ENCODE measurements around the gene ABLIM2.
A peak's percentile ranks its signal among the peaks of the same experiment; 100 is the strongest.

Gene ABLIM2

DNA sequence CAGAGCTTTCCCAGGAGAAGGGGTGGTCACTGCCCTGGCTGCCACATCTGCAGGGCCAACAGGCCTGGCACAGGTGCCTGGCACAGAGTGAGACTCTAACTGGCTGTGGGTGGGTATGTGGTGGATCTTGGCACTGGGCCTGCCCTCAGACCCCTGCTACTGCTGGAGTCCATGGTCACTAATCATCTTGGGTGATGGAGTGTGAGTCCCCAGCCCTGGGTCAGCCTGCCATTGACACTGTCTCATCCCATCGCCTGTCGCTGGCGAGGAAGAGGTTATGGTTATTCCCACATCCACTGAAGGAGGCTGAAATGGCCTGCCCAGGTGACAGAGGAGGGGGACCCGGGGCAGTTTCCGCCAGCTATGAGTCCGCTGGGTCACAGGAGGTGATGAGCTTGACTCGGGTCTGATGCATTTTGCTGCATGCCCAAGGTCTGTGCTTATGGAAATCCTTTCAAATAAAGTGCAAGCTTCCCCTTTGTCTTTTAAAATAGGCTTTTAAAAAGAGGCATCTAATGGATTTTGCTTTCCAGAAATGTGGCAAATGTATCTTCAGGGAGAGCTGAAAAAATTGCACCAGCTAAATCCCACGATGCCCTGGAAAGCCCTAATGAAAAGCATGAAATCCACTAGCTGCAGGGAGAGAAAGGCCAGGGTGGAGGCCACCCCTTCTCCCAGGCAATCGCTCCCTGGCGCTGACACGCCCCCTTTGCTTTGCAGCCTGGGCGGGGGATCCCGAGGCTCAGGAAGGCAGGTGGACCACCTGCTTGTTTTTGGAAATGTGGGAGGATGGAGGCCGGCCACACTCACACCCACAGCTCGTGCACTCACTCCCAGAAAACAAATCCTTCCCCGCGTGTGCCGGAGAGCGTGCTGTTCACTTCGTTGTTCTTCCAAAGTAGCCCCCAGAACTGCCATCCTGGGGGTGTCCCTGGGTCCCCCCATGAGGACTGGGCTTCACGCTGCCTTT, 54.9 kb downstream of the ABLIM2 start:
- TF ChIP-seq, protein P1, sequence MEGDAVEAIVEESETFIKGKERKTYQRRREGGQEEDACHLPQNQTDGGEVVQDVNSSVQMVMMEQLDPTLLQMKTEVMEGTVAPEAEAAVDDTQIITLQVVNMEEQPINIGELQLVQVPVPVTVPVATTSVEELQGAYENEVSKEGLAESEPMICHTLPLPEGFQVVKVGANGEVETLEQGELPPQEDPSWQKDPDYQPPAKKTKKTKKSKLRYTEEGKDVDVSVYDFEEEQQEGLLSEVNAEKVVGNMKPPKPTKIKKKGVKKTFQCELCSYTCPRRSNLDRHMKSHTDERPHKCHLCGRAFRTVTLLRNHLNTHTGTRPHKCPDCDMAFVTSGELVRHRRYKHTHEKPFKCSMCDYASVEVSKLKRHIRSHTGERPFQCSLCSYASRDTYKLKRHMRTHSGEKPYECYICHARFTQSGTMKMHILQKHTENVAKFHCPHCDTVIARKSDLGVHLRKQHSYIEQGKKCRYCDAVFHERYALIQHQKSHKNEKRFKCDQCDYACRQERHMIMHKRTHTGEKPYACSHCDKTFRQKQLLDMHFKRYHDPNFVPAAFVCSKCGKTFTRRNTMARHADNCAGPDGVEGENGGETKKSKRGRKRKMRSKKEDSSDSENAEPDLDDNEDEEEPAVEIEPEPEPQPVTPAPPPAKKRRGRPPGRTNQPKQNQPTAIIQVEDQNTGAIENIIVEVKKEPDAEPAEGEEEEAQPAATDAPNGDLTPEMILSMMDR (conservative IDR thresholded peaks at IDR 0.05; ENCODE audit: control insufficient read depth, insufficient read depth, low read depth, low read length): no peak
- no peak overlapping the region for H3K4me3 ChIP-seq (ENCODE audit: control insufficient read depth, low read depth, low read length)
- no peak for DNase-seq (ENCODE audit: low read depth)

DNA sequence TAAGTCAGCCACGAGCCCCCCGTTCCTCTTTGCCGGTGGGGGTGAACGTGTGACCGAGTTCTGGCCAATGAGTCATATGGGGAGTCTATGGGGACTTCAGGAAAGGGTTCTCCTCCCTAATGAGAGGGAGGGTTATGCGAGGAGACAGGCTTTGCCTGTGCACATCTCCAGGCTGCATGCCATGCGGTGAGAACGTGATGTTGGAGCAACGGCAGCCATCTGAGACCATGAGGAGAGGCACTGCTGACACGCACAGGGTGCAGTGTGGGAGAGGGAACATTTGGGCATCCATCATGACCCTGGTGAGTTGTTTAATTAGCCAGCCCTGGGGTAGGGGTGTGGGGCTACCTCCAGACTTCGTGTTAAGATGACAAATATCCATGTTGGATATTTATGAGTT, 55.8 kb downstream of the ABLIM2 start:
- DNase-seq (ENCODE audit: low read depth): no peak
- TF ChIP-seq, protein P1 (conservative IDR thresholded peaks at IDR 0.05; ENCODE audit: control insufficient read depth, insufficient read depth, low read depth, low read length): no peak
- no peak overlapping the region for H3K4me3 ChIP-seq (ENCODE audit: control insufficient read depth, low read depth, low read length)

DNA sequence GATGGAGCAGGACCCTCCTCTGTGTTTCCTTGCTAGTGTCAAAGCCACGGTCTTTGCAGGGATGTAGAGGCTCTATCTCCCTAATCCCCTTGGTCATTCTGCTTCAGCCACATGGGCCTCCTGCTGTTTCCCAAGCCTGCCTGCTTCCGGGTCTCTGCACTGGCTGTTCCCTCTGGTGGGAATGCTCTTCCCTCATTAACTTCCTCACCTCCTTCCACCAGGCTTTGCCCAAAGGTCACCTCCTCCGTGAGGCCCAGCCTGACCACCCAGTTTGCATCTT, 56.6 kb downstream of the ABLIM2 start:
- no peak for DNase-seq (ENCODE audit: low read depth)
- TF ChIP-seq, protein P1 (conservative IDR thresholded peaks at IDR 0.05; ENCODE audit: control insufficient read depth, insufficient read depth, low read depth, low read length): no peak
- H3K4me3 ChIP-seq (ENCODE audit: control insufficient read depth, low read depth, low read length): no peak overlapping the region

DNA sequence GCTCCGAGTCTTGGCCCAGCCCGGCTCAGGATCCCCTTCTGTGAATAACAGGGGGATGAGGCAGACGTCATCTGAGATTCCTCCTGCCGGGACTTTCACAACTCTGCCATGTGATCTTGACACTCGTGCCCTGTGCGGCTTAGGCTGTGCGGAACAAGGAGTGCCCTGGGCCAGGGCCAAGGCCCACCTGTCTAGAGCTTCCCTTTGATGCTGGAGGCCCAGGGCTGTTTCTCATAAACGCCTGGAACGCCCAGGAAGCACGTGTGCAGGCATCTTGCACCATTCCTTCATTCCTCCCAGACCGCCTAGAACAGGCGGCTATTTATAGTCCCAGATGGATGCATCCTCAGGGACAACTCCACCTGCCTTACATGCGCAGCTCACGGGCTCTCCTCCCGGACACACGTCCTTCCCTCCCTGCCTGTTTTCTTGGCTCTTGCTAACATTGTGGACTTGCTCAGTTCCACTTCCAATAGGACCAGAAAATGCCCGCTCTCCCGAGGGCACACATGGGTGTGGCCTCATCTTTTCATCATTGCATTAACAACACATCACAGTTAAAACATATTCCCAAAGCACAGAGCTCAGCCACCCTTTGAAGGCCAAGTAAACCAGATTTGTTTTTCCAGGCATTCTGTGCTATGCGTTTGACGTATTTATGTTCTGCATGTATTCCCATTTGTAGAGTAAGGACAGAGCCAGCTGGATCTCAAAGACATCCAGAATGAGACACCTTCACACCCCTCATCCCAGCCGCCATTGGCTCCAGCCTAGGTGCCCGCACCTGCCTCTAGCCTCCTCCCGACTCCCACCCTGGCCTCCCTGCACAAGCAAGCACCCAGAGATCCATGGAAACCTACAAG, 57.2 kb downstream of the ABLIM2 start:
- TF ChIP-seq, protein P1 (conservative IDR thresholded peaks at IDR 0.05; ENCODE audit: control insufficient read depth, insufficient read depth, low read depth, low read length): no peak
- peak; percentile 58 for DNase-seq (ENCODE audit: low read depth)
- H3K4me3 ChIP-seq (ENCODE audit: control insufficient read depth, low read depth, low read length): no peak overlapping the region

DNA sequence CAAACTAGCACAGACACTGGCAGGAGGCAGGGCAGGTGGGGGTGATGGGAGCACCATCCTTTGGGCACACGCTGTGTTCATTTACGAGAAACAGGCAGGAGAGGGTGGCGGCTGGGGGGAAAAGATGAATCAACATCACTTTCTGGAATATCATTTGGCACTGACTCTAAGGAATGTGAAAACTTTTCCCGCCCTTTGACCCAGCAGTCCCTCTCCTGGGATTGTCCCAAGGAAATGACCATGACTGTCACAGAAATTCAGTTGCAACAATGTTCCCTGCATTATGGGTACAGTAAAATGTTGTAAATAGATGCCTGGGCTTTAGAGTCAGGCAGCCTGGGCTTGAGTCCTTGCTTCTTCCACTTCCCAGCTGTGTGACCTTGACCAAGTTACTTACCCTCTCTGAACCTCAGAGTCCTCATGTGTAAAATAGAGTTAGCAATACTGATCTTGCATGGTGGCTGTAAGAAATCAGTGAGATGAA, 58.6 kb downstream of the ABLIM2 start:
- peak; percentile 12 for DNase-seq (ENCODE audit: low read depth)
- H3K4me3 ChIP-seq (ENCODE audit: control insufficient read depth, low read depth, low read length): no peak overlapping the region
- TF ChIP-seq, protein P1 (conservative IDR thresholded peaks at IDR 0.05; ENCODE audit: control insufficient read depth, insufficient read depth, low read depth, low read length): no peak

DNA sequence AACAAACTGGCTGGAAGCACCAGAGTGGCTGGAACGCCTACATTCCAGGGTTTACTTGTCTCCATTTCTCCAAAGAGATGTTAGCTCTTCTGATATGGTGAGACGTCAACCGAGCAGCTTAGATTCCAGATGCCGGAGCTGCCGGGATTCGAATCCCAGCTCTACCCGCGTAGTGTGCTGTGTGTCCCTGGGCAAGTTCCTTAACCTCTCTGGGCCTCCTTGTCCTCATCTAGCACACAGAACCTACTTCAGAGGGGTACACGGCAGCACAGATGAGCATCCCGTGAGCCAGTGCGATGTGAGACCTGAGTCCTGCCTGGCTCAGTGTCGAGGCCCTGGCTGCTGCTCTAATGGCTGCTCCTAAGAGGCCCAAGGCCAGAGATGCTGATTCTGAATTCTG, 60.1 kb downstream of the ABLIM2 start:
- TF ChIP-seq, protein P1 (conservative IDR thresholded peaks at IDR 0.05; ENCODE audit: control insufficient read depth, insufficient read depth, low read depth, low read length): no peak
- H3K4me3 ChIP-seq (ENCODE audit: control insufficient read depth, low read depth, low read length): no peak overlapping the region
- DNase-seq (ENCODE audit: low read depth): no peak

Measured in fibroblast of mammary gland (primary cell).